ENCODE measurements around the gene MAK. TPM values are rescaled to one million over a fixed set of nuclear protein-coding genes. Genes with fewer than 3 reads are reported as not detected.

Gene MAK
- total and polyA plus RNA-seq, 2 of the 13 experiments (the other 11 are each of a cell fraction or from before 2014, with no cell fraction given): 0.04 TPM; not detected in 1

- peak; percentile 60; the same call in 1 of the 2 replicates for TF ChIP-seq ZNF710 (CRISPR knock-in tag; IDR thresholded peaks at IDR 0.05; ENCODE audit: borderline replicate concordance)
- peak; percentile 73 for TF ChIP-seq IRF9 (CRISPR knock-in tag; IDR thresholded peaks at IDR 0.05; ENCODE audit: borderline replicate concordance)
- TF ChIP-seq ZNF101 (CRISPR knock-in tag; IDR thresholded peaks at IDR 0.05; ENCODE audit: borderline replicate concordance, low read depth): no peak
- TF ChIP-seq SIN3B (IDR thresholded peaks at IDR 0.05; ENCODE audit: low read length): peak; percentile 12; the same call in 1 of the 2 replicates
- peak; percentile 87 for TF ChIP-seq ZBTB14 (CRISPR knock-in tag; IDR thresholded peaks at IDR 0.05)
- TF ChIP-seq THAP9 (CRISPR knock-in tag; IDR thresholded peaks at IDR 0.05; ENCODE audit: borderline replicate concordance): peak; percentile 89
- peak; percentile 90 for TF ChIP-seq ARHGAP35 (CRISPR knock-in tag; IDR thresholded peaks at IDR 0.05; ENCODE audit: borderline replicate concordance)
- TF ChIP-seq RBM22 (optimal IDR thresholded peaks at IDR 0.05; ENCODE audit: low read length): peak; percentile 58
- TF ChIP-seq E2F2 (CRISPR knock-in tag; IDR thresholded peaks at IDR 0.05; ENCODE audit: borderline replicate concordance): peak; percentile 92; the same call in 1 of the 2 replicates
- TF ChIP-seq LRRFIP1 (CRISPR knock-in tag; conservative IDR thresholded peaks at IDR 0.05): no peak
- no peak; the same call in 1 of the 2 replicates for TF ChIP-seq FOXK2 (IDR thresholded peaks at IDR 0.05)
- TF ChIP-seq STAT6 (CRISPR knock-in tag; IDR thresholded peaks at IDR 0.05; ENCODE audit: borderline replicate concordance): peak; percentile 69; the same call in 1 of the 2 replicates
Observed at GRCh38 chr6:10747251-10747972, 90.9 kb downstream of the MAK start, which contains the start of gene TMEM14B (continued).
